Adipocyte (in vitro differentiated cells): ENCODE data around the gene ANKLE1.

ENCODE experiments used
- DNase-seq: peaks from one replicate; pipeline ENCODE4 v3.0.0-alpha.2; 2015; ENCODE audit warnings: low read depth
- H3K27me3 ChIP-seq: replicated peaks from 2 replicates; pipeline ENCODE4 v1.7.0; 2013; ENCODE audit warnings: mild to moderate bottlenecking, low read length, moderate library complexity; ENCODE audit not compliant: control insufficient read depth, insufficient read depth
- H3K36me3 ChIP-seq: 2 replicates; pipeline ENCODE4 v1.7.0; 2013; ENCODE audit warnings: low read length, mild to moderate bottlenecking, moderate library complexity; ENCODE audit not compliant: control insufficient read depth, insufficient read depth, severe bottlenecking
- H3K4me1 ChIP-seq: 2 replicates; pipeline ENCODE4 v1.7.0; 2013; ENCODE audit warnings: mild to moderate bottlenecking, low read length, moderate library complexity; ENCODE audit not compliant: control insufficient read depth, insufficient read depth
- H3K4me3 ChIP-seq: 2 replicates; pipeline ENCODE4 v1.7.0; 2013; ENCODE audit warnings: mild to moderate bottlenecking, low read length, moderate library complexity
- H3K9ac ChIP-seq: 2 replicates; pipeline ENCODE4 v1.7.0; 2013; ENCODE audit warnings: mild to moderate bottlenecking, low read length, moderate library complexity
- H3K9me3 ChIP-seq: 2 replicates; pipeline ENCODE4 v1.7.0; 2013; ENCODE audit warnings: mild to moderate bottlenecking, low read length, moderate library complexity; ENCODE audit not compliant: control insufficient read depth

The ANKLE1 gene

DNA sequence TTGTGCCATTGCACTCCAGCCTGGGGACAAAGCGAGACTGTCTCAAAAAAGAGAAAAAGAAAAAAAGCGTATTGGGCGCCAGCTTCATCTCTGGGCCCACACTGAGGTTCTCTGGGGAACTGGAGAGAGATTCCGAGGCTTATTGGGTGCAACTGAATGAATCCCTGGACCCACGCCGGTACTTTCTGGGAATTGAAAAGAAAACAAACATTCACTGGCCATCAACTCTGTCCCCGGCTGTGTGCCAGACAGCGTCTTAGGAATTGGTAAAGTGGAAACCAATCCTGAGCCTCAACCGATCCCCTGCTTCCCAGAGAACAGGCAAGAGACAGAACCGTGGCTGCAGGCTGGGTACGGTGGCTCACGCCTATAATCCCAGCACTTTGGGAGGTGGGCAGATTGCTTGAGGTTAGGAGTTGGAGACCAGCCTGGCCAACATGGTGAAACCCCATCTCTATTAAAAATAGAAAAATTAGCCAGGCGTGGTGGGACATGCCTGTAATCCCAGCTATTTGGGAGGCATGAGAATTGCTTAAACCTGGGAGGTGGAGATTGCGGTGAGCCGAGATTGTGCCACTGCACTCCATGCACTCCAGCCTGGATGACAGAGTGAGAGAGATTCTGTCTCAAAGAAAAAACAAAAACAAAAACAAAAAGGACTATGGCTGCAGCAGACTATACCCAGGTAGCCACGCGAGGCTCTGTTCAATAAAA lies 44.3 kb downstream of the ANKLE1 start:
- H3K36me3 ChIP-seq: peaks cover 12% of the 10 kb centered on the region
- H3K9ac ChIP-seq: peak overlapping the region; percentile 15
- H3K4me3 ChIP-seq: peak overlapping the region; percentile 30
- peaks cover 37% of the 10 kb centered on the region for H3K4me1 ChIP-seq
- DNase-seq: no peak
- no peaks in the 10 kb centered on the region for H3K27me3 ChIP-seq
- H3K9me3 ChIP-seq: no peaks in the 10 kb centered on the region

DNA sequence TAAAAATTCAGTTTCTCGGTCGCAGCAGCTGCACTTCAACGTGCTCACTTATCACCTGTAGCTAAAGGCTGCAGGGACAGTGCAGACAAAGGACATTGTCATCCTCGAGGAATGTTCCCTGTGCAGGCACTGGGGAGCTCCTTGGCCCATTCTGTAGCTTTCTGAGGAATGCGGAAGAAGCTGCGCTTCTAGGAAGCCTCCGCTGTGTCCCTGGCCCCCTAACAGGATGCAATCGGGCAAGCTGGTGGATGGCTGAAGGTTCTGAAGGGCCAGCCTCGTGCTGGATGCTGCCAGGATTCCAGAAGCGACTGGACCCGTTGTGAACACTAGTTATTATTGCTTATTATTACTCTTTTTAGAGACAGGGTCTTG lies 44.9 kb downstream of the ANKLE1 start:
- Histone ChIP-seq H3K27me3 (no peaks in the 10 kb centered on the region), H3K9me3 (no peaks in the 10 kb centered on the region), H3K36me3 (peaks cover 8% of the 10 kb centered on the region), H3K4me1 (peaks cover 37% of the 10 kb centered on the region), H3K9ac (peak overlapping the region; percentile 15), H3K4me3 (peak overlapping the region; percentile 4)
- no peak for DNase-seq

DNA sequence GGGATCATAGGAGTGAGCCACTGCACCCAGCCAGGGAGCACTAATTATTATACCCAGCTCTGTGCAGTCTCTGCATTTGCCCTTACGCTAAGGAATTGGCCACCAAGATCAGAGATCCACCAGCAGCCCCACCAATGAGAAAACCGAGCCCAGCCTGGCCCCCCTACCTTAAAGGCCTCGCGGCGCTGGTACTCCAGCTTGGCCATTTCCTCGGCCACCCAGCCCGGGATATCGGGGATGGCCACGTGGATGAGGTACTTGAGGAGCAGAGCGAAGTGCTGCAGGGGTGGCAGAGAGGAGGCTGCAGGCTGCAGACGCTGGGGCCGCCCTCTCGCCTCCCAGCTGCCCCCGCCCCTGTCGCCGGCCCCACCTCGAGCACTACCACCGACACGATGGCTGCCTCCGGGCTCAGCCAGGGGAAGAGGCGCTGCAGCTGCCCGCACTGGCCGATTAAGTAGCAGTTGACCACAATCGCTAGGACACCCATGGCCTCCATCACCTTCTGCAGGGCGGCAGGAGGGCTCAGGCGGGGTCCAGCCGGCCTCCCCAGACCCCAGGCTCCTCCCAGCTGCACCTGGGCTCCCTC lies 45.5 kb downstream of the ANKLE1 start:
- DNase-seq: no peak
- Histone ChIP-seq H3K9ac (no peak overlapping the region), H3K4me1 (peaks cover 32% of the 10 kb centered on the region), H3K9me3 (no peaks in the 10 kb centered on the region), H3K27me3 (no peaks in the 10 kb centered on the region), H3K4me3 (no peak overlapping the region), H3K36me3 (peaks cover 3% of the 10 kb centered on the region)

DNA sequence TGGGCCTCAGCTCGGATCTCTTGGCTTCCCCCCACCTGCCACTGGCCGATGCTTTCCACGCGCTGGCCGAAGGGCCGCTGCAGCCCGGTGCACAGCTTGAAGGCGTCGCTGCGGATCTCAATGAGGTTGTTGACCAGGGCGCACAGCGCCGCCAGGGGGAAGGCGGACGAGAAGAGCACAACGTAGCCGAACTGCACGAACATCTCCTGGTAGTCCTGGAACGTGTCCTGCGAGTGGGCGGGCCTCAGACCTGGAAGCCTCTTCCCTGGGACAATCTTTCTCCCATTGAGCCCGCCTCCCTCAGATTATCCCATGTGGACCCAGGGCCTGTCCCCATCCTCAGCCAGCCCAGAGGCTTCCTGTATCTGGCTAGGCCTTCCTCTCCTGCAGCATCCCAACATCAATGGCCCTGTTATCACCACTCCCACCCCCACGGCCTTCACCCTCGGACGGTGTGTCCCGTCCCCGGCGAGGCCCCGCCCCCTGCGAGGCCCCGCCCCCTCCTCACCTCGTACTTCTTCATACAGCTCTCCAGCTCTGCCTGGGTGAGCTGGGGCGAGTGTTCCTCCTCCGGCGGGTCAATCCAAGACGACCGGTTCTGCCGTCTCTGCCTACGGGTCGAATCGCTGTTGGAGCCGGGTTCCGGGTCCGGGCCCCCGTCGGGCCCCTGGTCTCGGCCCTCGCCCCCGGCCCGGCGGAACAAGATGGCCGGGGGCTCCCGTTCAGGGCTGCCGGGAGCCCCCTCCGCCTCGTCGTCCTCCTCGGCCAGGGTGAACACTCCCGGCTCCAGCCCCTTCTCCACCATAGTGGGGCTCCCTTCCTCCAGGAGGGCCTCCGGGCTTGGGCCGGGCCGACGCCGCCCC lies 46.2 kb downstream of the ANKLE1 start:
- Histone ChIP-seq H3K4me3 (no peak overlapping the region), H3K36me3 (no peaks in the 10 kb centered on the region), H3K4me1 (peaks cover 25% of the 10 kb centered on the region), H3K9me3 (no peaks in the 10 kb centered on the region), H3K27me3 (no peaks in the 10 kb centered on the region), H3K9ac (no peak overlapping the region)
- DNase-seq: peak; percentile 20

DNA sequence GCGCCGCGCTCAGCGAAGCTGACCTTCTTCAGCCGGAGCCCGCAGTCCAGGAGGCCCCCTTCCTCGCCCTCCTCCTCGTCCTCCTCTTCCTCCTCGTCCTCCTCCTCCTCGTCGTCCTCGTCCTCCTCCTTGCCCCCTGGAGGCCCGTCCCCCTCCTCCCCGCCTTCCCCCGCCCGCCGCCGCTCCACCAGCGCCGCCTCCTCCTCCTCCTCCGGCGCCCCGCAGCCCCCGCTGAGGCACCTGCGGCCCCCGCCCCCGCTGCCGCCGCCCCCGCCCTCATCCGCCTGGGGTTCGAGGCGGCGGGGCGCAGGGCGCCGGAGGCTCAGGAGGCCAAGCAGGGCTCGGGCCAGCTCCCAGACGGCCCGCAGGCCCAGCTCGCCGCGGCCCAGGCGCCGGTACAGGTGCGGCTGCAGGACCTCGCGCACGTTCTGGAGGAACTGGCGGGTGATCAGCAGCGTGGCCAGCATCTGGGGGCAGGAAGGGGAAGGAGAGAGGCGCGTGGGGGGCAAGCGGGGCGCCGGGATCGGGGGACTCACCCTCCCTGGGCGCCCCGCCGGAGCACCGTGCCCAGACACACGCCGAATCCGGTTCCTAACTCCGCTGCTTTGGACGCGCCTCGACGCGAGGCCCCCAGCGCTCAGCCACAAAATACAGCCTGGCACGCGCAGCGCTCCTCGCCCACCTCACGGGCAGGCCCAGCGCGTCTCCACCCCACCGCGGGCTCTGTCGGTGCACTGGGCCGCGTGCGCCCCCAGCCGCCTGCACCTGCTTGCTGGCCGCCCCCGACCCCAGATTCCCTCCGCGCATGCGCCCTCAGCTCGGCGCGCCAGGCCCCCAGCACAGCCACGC lies 47.0 kb downstream of the ANKLE1 start:
- DNase-seq: no peak
- Histone ChIP-seq H3K4me1 (peaks cover 21% of the 10 kb centered on the region), H3K4me3 (no peak overlapping the region), H3K9ac (no peak overlapping the region), H3K27me3 (no peaks in the 10 kb centered on the region), H3K36me3 (no peaks in the 10 kb centered on the region), H3K9me3 (no peaks in the 10 kb centered on the region)

DNA sequence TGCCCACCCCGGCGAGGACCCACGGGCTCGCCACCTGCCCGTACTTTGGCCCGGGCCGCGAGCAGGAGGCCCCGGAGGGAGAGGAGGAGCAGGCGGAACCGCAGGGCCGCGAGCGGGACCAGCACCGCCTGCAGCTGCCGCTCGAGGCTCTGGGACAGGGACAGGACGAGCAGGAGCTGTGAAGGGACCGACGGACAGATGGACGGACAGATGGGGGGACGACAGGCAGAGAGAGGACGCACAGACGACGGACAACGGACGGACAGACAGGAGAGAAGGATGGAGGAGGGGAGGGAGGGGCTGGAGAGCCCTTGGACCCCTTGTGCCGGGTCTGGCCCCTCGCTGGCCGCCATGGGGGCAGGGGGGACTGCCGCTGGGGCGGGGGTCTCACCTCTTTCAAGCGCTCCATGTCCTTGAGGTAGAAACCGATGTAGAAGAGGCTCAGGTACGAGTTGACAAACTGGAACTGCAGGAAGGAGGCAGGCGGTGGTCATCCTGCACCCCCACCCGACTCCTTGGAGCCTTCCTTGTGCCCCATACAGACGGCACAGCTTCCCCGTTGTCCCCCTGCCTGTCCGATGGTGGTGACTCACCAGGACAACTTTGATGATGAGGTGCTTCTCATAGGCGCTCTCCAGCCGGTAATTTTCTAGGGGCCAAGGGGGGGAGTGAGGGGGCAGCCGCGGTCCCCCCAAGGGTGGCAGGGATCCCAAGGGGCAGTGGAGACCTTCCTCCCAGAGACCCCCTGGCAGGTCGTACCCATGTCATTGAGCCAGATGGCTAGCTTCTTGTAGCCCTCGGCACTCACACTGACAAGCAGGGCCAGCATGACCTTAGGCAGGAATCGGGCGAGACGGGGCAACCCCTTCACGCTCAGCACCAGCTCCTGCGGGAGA lies 47.9 kb downstream of the ANKLE1 start:
- H3K4me1 ChIP-seq: peaks cover 21% of the 10 kb centered on the region

DNA sequence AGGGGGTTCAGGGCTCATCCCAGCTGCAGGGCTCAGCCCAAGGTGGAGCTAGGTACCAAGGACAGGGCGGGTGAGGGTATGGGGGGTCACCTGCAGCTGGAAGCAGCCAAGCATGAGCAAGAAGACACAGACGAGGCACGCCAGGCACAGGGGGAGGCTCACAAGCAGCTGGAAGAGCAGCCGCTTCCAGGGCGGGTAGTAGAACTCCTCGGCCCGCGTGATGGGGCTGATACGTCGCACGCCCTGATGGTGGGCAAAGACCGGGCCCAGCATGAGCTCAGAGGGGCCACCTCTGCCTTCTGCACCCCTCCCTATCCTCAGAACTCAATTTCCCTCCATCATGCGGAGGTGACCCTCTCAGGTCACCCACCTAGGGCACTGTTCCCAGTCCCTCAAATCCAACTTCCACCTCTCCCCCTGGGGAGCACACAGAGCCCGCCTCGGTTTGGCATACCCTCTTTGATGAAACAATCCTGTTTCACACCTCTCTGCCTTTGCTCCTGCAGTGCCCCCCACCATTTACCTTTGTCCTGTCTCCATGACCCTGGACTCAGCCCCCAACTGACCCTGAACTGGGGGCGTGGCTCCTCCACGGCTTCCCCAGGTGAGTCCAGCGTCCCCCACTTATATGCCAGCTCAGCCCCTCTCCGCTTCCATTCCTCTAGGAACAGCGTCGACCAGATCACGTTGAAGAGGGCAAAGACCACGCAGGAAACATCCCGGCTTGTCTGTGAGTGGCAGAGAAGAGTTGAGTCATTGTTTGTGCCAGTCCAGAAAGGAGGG lies 48.8 kb downstream of the ANKLE1 start:
- Histone ChIP-seq H3K9ac (no peak overlapping the region), H3K36me3 (no peaks in the 10 kb centered on the region), H3K27me3 (no peaks in the 10 kb centered on the region), H3K9me3 (no peaks in the 10 kb centered on the region), H3K4me1 (peaks cover 22% of the 10 kb centered on the region), H3K4me3 (no peak overlapping the region)
- no peak for DNase-seq

More for the DNA sequence above, 47.9 kb downstream of the ANKLE1 start:
- H3K4me3 ChIP-seq: no peak overlapping the region
- no peak for DNase-seq
- no peaks in the 10 kb centered on the region for H3K27me3 ChIP-seq
- no peaks in the 10 kb centered on the region for H3K36me3 ChIP-seq
- H3K9me3 ChIP-seq: no peaks in the 10 kb centered on the region
- H3K9ac ChIP-seq: no peak overlapping the region

DNA sequence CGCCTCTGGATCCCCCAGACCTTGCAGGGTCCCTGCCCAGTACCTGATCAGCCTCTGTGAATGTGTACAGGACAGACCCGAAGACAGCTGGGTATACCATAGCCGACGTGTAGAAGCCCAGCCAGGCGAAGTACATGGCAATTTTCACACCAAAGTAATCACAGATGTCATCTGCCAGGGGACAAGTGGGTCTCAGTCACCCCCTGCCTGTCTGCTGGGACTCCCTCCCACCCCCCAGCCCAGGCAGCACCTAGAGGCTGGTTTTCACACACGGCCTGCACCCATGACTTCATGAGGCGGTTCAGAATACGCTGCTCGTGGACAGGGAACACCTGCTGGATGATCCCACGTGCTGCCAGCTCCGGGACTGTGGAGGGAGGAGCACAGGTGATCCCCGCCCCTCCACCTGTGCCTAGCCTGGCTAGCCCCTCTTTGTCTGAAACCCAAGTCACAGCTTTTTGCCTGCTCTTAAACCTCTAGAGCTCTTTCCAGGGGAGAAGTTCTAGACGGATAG lies 49.4 kb downstream of the ANKLE1 start:
- DNase-seq: no peak
- H3K4me1 ChIP-seq: peaks cover 16% of the 10 kb centered on the region
- H3K27me3 ChIP-seq: no peaks in the 10 kb centered on the region
- no peaks in the 10 kb centered on the region for H3K9me3 ChIP-seq
- no peak overlapping the region for H3K4me3 ChIP-seq
- no peaks in the 10 kb centered on the region for H3K36me3 ChIP-seq
- no peak overlapping the region for H3K9ac ChIP-seq

DNA sequence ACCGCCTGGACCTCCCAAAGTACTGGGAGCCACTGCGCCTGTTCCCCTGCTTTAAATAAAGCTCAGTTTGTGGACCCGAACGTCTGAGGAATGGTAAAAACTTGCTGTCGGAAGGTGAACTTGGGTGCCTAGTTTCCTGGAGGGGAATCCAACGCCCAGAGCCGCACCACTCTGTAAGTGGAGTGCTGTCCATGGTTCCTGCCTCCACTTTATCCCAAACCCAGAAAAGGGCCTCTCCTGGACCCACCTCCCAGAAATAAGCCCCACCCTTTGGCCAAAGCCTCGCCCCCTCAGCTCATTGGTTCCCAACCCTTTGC lies 50.6 kb downstream of the ANKLE1 start:
- peaks cover 6% of the 10 kb centered on the region for H3K4me1 ChIP-seq
- no peak overlapping the region for H3K9ac ChIP-seq
- no peak overlapping the region for H3K4me3 ChIP-seq
- H3K9me3 ChIP-seq: no peaks in the 10 kb centered on the region
- no peaks in the 10 kb centered on the region for H3K27me3 ChIP-seq
- H3K36me3 ChIP-seq: no peaks in the 10 kb centered on the region
- no peak for DNase-seq
